C1 segment of cervical spinal cord (tissue), 14 donors: ENCODE measurements around the gene MIB1.
"Not testable (repeated sequence)": the region's sequence is repeated elsewhere in the genome, so short reads cannot be mapped to it uniquely, and the experiment has no call there.

Experiments used
- DNase-seq, 14 donors: peaks; one replicate each; lab custom pipeline; 2025; lab: John Stamatoyannopoulos, UW

Gene MIB1

DNA sequence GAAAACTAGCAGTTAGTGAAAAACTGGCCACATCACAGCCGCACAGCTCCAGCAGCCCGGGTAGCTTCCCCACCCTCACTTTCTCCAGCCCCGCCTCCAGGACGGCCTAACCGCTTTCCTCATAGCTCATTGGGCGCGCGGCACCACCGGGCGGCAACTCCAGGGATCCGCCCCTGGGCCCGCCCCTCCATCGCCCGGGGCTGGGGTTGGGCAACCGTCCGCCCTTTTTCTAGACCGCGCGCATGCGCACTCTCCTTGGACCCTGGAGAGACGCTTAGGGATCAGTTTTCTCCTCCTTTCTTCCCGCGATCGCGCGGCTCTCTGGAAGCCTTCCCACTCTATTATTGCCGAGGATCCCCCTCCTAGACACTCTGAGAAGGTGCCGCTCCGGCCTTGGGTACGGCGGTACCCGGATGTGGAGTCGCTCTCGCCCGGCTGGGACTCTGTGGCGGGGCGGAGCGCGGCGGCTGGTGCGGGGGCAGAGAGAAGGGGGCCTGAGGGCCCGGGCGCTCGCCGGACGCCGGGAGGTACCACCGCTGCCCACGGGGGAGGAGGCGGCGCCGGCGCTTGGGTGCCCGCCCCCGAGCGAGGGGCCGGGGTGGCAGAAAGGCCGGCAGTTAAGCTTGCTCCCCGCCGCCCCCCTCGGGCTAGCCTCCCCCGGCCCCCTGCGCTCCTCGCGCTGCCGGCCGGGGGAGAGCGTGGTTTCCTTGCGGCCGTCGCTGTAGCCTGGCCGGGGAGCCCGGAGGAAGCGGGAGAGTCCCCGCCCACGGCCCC lies at the start of gene MIB1:
TSS of gene MIB1 (plus strand) at position 255 of the 774 bp plus-strand sequence. CDS start 792 bp downstream, outside the sequence.
- peak; percentile 87 to 99 (median 98) for DNase-seq

DNA sequence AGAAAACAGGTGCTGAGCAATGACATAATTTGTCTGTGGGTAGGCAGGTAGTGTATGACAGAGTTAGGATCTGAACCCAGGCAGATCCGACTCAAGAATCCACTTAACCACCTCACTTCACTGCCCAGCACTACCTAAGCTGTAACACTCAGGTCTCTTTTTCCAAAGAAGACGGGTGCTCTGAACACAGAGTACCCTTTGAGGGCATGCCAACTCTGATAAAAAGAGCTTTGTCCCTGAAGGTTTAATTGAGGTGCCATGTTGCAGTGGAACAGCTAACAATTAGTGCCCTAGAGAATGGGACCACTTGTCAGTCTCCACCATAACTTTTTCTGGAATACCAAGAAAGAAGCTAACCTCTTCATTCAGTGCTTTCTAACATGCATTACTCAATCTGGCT lies 47.3 kb upstream of the MIB1 start:
- DNase-seq, result no peak

DNA sequence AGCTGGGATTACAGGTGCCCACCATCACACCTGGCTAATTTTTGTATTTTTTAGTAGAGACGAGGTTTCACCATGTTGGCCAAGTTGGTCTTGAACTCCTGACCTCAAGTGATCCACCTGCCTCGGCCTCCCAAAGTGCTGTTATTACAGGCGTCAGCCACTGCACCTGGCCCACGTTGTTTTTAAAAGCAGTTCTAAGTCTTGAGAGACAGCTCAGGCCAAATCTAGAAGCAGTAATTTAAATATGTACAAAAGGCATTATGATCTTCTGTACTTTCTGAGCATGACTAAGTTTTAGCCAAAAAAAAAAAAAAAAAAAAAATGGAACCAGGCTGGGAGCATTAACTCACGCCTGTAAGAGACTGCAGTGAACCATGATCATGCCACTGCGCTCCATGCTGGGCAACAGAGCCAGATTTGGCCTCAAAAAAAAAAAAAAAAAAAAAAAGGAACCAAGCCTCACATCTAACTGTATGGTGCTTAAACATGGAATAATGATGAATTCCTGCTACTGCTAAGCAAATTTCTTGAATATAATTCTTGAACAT lies 40.0 kb upstream of the MIB1 start:
- no peak for DNase-seq

DNA sequence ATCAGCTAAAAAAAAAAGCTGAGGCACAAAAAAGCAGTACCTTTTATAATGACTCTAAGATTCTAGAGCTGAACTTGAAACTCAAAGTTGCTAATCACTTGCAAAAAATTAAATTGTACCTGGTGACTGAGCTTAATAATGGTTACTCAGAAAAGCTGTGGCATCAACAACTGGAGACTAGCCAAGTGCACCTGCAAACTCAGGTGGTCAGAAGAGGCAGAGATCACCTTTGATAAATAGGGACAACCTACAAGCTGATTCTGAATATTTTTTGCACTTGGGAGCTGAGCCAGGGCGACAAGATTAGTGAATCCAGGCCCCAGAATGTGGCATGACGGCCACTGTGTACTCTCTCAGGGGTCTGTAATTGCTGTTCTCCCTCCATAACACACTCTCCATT lies 39.0 kb upstream of the MIB1 start:
- DNase-seq, result no peak

DNA sequence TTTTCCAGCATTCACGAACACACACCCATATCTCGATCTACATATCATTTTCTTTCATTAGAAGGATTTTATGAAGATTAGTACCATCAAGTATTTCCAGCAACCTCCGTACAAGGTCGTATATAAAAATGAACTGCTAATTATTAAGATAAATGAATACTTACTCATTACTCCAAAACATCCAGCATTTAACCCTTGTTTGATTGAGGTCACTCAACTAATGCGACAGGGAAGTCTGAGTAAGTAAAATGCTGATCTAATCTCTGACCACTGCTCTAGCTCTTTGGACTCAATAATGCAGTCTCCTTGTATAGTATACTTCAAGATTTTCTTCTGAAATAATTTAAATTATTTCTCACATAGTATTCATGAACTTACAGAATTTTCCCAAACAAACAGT lies 38.0 kb upstream of the MIB1 start:
- no peak for DNase-seq

DNA sequence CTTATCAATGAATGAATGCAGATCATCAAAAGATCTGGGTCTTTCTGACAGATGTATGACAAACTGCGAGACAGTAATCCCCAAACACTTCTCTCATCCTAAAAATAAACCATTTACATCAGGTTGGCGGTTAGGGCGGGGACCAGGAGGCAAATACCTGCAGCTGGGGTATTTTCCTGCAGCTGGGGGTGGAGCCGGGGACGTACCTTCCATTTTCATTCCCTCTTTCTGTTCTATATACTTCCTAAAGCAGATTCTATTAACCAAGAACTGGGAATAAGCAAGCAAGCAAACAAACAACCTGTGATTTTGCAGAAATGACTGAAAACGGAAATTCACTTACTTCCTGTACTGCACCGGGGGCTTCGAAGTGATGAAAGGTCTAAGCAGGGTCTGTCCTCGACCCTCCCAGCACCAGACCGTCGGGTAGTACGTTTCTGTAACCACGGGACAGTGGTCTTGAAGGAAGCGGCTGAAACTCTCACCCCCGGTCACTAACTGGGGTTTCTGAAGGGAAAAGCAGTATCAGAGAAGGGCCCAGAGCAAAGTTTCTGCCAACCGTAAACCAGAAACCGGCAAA lies 37.3 kb upstream of the MIB1 start:
- DNase-seq, result peak in 3 of 14 donors; percentile 8 to 44 (median 27)

DNA sequence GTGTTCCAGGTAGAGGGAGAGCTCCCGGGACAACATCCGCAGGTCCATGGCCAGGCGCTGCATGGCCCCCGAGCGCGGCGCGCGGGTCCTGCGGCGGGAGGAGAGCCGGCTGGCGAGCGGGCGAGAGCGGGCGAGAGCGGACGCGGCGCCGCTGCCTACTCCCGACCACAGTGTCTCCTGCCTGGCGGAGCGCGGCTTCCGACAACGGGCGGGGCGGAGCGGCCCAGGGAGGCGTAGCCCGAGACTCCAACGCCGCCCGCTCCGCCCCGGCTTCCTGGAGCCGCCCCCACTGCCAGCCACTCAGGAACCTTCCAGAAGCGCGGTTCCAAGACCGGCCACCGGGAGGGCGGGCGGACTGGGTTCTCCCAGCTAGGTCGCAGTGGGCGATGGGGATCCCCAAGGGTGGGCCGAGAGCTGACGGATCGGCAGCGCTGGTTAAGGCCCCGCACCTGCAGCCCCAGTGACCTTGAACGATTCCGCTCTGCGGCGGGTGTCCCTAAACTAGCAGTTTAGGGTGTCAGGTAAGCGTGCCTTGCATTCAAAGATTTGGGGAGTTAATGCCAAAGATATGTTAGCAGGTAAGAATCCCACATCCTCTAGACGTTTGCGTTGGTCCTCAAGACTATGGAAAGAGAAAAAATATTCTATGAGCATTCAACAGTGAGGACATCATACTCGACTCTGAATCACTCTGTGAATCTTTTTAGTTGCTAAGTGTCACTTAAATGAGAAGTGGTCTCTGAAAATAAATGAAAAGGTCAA lies 35.8 kb upstream of the MIB1 start, which contains the start of gene ABHD3:
TSS of gene ABHD3 (minus strand) at position 172 of the 762 bp plus-strand sequence. CDS start at position 63, 109 bp downstream.
- peak; percentile 13 to 92 (median 88) for DNase-seq

DNA sequence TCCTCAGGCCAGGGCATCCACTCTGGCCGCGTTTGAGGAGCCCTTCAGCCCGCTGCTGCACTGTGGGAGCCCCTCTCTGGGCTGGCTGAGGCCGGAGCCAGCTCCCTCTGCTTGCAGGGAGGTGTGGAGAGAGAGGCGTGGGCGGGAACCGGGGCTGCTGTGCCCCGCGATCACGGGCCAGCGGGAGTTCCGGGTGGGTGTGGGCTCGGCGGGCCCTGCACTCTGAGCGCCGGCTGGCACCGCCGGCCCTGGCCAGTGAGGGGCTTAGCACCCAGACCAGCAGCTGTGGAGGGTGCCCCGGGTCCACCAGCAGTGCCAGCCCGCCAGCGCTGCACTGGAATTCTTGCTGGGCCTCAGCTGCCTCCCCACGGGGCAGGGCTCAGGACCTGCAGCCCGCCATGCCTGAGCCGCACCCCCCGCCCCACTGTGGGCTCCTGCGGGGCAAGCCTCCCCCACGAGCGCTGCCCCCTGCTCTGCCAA lies 34.2 kb upstream of the MIB1 start:
- DNase-seq, result no peak

DNA sequence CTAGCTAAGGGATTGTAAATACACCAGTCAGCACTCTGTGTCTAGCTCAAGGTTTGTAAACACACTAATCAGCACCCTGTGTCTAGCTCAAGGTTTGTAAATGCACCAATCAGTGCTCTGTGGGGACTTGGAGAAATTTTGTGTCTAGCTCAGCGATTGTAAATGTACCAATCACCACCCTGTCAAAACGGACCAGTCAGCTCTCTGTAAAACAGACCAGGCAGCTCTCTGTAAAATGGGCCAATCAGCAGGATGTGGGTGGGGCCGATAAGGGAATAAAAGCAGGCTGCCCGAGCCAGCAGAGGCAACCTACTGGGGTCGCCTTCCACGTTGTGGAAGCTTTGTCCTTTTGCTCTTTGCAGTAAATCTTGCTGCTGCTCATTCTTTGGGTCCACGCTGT lies 33.5 kb upstream of the MIB1 start:
- not testable (repeated sequence) for DNase-seq

DNA sequence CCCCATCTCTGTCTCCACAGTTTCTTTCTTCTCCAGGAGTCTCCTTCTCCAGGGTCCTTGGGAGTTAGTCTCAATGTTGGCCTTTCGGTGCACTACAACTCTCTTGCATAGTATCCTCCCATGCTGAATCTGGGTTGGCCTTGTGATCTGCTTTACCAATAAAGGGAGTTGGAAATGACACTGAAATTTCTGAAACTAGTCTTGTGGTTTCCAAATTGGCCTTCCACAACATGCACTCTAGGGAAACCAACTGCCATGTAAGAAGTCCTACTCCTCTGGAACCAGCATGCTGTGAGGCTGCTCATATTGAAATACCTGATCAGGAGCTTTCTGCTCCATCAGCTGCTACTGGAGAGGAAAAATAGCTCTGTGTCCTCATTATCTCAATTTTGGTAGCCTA lies 26.1 kb upstream of the MIB1 start:
- no peak for DNase-seq

DNA sequence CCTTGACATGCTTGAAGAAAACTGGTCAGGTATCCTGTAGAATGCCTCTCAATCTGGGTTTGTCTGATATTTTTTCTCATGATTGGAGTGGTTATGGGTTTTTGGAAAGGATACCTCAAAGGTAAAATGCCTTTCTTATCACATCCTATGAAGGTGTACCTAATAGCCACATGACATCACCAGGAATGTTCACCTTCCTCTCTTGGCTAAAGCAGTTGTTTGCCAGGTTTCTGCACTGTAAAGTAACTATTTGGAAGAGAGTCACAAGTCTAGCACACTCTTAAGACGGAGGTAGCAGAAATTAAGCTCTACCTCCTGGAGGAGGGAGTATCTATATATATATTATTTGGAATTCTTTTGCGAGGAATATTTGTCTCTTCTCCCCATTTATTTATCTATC lies 17.9 kb upstream of the MIB1 start:
- no peak for DNase-seq

DNA sequence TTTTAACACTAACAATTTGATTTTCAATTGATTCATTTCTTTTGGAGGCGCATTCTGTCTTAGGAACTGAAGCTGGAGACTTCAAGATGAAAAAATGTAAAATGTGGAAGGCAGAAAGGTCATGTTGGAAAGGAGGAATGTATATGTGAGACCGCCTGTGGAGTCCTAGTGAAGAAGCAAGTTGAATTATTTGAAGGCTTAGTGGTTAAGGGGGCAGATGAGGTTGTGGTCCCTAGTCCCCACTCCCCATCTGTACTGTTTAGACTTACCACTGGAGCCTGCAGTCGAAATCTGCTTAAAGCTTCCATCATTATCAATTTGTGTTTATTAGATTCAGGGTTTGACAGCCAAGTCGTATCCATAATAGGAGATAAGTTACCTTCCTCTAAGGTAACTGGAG lies 15.4 kb upstream of the MIB1 start:
- no peak for DNase-seq

DNA sequence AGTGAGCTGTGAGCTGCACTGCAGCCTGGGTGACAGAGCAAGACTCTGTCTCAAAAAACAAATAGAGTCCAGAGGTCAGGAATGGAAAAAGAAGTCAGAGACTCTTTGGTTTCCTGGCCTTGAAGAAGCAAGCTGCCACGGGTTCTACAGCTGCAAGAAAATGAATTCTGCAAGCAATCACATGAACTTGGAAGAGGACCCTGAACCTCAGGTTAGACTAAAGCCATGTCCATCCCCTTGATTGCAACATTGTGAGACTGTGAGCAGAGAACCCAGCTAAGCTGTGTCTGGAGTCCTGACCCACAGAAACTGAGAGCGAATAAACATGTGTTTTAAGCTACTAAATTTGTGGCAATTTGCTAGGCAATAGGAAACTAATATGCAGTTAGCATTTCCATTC lies 12.9 kb upstream of the MIB1 start:
- no peak for DNase-seq

DNA sequence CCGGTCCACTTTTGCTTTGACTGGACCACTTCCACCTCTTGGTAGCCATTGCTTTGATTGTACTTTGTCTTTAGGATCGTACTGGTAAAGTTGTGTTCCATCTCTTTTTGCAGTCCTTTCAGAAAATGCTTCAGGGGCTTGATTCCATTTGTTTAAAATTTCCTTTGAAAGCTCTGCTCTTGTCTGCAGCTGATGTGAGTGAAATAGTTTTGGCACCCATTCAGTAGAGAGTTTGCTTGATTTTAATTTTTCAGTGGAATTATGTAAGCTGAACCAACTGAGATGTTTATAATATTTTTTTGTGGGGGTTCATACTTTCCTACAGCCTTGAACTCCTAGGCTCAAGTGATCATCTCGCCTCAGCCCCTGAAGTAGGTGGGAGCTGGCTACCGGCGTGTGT lies 7.6 kb upstream of the MIB1 start:
- no peak for DNase-seq

DNA sequence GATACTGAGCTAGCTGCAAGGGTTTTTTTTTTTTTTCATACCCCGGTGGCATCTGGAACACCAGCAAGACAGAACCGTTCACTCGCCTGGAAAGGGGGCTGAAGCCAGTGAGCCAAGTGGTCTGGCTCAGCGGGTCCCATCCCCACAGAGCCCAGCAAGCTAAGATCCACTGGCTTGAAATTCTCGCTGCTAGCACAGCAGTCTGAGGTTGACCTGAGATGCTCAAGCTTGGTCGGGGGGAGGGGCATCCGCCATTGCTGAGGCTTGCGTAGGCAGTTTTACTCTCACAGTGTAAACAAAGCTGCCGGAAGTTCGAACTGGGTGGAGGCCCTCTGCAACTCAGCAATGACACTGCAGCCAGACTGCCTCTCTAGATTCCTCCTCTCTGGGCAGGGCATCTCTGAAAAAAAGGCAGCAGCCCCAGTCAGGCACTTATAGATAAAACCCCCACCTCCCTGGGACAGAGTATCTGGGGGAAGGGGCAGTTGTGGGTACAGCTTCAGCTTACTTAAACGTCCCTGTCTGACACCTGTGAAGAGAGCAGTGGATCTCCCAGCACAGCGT lies 5.1 kb upstream of the MIB1 start:
- no peak for DNase-seq

DNA sequence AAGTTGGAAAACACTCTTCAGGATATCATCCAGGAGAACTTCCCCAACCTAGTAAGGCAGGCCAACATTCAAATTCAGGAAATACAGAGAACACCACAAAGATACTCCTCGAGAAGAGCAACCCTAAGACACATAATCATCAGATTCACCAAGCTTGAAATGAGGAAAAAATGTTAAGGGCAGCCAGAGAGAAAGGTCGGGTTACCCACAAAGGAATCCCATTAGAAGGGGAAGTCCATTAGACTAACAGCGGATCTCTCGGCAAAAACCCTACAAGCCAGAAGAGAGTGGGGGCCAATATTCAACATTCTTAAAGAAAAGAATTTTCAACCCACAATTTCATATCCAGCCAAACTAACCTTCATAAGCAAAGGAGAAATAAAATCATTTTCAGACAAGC lies 3.7 kb upstream of the MIB1 start:
- DNase-seq, result not testable (repeated sequence)

DNA sequence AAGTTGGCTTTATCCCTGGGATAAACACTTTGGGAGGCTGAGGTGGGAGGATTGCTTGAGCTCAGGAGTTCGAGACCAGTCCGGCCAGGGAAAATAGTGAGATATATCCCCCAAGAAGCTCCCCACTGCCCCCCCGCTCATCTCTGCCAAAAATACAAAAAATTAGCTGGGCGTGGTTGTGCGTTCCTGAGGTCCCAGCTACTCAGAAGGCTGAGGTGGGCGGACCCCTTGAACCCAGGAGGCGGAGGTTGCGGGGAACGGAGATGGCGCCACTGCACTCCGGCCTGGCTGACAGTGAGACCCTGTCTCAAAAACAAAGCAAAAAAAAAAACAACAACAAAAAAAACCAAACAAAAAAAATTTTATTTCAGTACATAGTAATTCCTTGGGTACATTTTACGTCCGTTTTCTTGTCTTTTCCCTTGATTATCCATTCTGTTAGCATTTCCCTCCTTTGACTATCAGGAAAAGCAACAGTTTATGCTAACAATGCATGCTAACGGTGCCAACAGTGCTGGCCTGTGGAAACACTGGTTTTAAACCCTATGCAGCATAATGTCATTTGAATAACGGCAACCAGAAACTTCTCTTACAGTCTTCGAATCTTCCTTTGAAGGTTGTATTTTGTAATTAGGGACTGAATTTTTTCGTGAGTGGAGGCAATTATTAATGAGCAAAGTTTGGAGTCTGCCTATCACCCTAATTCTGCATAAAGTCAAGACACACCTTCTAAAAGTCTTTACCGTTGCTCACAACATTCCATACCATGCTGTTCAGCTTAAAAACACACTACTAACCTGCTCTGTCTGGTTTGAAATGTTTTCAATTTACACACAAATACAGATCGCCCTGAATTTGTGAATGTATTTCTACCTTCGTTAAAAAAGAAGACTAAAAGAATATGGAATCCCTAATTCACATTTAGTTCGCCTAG lies 721 bp upstream of the MIB1 start:
- DNase-seq, result no peak

DNA sequence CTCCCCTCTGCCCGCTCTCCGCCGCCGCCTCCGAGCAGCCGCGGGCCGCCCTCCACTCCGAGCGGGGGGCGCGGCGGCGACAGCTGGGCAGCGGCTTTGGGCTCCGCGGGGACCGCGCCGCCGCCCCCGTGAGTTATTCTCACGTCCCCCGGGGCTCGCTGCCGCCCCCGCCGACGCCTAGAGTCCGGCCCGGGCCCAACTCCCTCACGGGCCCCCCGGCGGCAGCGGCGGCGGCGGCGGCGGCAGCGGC lies 645 bp downstream of the MIB1 start:
- DNase-seq, result no peak

DNA sequence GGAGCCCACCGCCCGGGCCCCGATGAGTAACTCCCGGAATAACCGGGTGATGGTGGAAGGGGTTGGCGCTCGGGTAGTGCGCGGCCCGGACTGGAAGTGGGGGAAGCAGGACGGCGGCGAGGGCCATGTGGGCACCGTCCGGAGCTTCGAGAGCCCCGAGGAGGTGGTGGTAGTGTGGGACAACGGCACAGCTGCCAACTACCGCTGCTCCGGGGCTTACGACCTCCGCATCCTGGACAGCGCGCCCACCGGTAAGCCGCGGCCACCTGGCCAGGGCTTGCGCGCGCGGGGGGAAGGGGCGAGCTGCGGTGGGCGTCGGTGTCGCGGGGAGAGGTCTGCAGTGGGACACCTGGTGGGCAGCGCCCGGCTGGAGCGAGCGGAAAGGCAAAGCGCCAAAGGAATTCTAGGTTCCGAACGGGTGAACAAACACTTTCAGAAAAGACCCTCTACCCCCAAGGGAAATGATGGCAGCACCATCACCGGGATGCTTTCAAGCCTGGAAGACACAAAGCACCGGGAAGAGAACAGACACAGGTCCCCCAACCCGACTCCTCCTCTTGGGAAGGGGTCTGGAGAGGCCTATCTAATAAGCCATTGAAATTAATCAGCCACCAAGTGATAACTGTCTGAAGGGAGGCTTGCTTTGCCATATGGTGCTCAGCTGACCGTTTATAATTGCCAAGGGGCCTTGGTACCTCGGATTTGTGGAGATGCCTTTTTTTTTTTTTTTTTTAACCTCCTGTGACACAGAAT lies 1.1 kb downstream of the MIB1 start:
- peak in 8 of 14 donors; percentile 5 to 41 (median 26) for DNase-seq

DNA sequence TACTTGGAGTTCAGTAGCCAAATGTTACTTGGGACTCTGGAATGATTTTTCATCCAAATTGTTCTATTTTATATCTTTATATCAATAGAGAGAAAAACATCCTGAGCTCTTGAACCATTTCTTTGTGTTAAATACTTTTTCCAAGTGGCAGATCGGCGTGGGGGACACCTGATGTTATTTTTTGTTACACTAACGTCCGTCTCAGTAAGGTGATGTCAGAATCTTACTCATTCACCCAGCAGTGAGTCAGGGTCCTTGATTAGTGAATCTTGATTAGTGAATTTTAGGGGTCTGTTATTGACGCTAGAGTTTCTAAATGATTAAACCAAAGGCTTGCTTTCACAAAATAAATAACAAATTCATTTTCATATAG lies 1.7 kb downstream of the MIB1 start:
- no peak for DNase-seq
